Stimulated activated CD4-positive, alpha-beta T cell treated with anti-CD3 and anti-CD28 coated beads, Interleukin-2, amount 100 ng/mL, for 48 hours (primary cell): ENCODE results near the gene ABCF3.

ENCODE experiments used
- DNase-seq, 2 donors: peaks; one replicate each; pipeline ENCODE4 v3.0.0-alpha.2; 2020

The ABCF3 gene

DNA sequence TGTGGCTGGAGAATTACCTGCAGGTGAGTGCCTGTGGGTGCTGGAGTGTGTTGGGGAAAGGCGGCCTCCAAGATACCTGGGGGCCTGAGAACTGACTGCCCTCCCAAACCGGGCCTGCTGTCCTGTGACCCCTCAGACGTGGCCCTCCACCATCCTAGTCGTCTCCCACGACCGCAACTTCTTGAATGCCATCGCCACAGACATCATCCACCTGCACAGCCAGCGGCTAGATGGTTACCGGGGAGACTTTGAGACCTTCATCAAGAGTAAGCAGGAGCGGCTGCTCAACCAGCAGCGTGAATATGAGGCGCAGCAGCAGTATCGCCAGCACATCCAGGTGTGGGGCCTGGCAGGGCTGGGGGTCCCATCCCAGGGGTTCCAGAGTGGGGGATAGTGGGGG, 3.4 kb downstream of the ABCF3 start:
- no peak for DNase-seq

GRCh38 chr3:184192889-184193288, 6.9 kb downstream of the ABCF3 start:
- no peak for DNase-seq

GRCh38 chr3:184193991-184194539, 8.1 kb downstream of the ABCF3 start:
- DNase-seq, result no peak

- DNase-seq, result no peak
Observed at GRCh38 chr3:184196536-184196935, 10.5 kb downstream of the ABCF3 start.

- no peak for DNase-seq
Observed at GRCh38 chr3:184198509-184198908, 12.5 kb downstream of the ABCF3 start.

- DNase-seq, result no peak
Observed at GRCh38 chr3:184200825-184201224, 14.8 kb downstream of the ABCF3 start.

DNA sequence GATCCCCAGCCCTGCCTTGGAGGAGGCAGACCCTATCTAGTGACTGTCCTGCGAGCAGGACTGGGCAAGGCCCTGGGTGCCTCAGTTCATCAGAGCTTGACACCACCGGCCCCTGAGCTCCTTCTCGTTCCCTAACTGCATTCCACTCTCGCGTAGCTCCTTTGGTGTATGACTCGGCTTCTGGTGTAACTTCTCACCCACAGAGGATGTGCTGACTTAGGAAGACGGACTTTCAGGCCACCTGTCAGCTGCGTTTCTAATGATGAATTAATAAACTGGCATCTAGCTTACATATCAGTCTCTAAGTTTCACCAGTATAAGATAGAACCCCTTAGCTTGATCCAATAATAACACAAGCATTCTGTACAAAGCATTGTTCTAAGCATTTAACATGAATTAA, 17.5 kb downstream of the ABCF3 start:
- no peak for DNase-seq

- no peak for DNase-seq
Observed at GRCh38 chr3:184209146-184209923, 23.3 kb downstream of the ABCF3 start.

- DNase-seq, result no peak
Observed at GRCh38 chr3:184211297-184211696, 25.3 kb downstream of the ABCF3 start.

DNA sequence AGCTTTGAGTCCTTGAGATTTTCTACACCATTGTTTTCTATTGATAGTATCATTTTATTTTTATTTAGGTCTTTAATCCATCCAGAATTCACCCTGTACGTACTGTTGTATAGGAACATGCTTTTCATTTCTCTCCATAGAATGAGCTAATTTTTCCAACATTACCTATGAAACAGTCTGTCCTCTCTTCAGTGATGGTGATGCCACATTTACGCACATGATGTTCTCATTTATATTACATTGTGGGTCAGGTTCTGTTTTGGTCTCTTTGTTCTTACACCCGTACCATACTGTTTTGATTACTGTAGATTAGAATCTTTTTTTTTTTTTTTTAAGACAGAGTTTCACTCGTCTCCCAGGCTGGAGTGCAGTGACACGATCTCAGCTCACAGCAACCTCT, 25.7 kb downstream of the ABCF3 start:
- DNase-seq, result no peak

DNA sequence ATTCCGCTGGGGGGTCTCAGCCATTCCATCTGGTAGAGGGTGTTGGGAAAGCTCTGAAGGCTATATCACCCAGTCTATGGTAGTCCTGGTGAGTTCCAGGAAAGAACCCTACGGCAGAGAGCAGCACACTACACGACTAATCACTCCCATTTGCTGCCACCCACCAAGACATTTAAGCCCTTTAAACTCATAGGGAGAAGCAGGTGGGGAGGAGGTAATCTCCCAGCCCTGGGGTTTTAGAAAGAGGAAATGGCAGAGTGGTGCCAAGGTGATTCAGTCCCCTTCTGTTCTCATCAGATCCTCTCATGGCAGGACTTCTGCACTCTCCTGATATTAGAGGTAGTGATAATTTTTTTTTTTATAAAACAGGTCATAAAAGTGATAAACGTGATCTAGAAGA, 32.8 kb downstream of the ABCF3 start:
- DNase-seq, result no peak

DNA sequence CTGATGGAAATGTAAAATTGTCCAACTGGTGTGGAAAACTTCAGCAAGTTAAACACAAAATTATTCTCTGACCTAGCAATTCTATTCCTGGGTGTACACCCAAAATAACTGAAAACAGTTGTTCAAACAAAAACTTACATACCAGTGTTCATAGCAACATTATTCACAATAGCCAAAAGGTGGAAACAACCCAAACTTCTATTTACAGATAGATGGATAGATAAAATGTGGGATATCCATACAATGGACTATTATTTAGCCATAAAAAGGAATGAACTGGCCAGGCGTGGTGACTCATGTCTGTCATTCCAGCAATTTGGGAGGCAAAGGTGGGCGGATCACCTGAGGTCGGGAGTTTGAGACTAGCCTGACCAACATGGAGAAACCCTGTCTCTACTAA, 36.5 kb downstream of the ABCF3 start:
- DNase-seq, result no peak

GRCh38 chr3:184223946-184224345, 37.9 kb downstream of the ABCF3 start:
- no peak for DNase-seq

GRCh38 chr3:184227481-184227935, 41.5 kb downstream of the ABCF3 start:
- peak; percentile 40 to 49 for DNase-seq

DNA sequence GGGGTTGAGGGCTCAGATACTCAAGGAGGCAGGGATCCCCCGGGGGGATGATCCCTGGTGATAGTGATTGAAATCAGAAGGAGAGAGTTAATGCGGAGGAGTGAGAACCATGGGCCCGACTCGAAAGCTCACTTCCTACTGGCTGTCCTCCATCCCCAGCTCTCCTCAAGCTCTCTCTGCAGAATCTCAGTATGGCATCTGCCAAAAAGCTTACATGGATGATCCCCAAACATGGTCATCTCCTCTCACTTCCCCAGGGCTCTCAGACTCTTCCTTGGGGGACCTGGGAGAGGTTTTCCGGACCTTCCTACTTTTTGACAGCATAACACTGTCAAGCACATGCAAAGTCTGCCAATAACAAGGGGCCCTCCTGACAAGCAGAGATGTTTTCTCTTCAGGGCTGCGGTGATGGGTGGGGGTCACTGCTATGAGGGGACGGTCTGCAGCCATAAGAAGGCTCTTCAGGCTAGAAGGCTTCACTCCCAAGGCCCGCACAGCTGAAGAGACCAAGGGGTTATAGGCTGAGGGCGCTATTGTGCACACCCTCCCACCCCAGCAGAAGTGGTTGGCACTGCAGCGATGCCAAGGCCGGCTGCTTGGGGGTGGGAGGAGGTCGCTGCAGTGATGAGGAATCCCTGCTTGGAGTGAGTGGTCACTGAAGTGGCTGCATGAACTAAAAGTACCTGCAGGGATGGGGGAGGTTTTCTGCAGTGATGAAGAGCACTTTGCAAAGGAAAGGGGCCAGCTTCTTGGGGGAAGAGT, 42.6 kb downstream of the ABCF3 start:
- DNase-seq, result no peak

- peak; percentile 45 to 60 for DNase-seq
Observed at GRCh38 chr3:184229394-184230080, 43.5 kb downstream of the ABCF3 start, which contains the start of gene VWA5B2. TSS of gene VWA5B2 (plus strand) at chr3:184229585. CDS start at chr3:184230529, 944 bp downstream.

DNA sequence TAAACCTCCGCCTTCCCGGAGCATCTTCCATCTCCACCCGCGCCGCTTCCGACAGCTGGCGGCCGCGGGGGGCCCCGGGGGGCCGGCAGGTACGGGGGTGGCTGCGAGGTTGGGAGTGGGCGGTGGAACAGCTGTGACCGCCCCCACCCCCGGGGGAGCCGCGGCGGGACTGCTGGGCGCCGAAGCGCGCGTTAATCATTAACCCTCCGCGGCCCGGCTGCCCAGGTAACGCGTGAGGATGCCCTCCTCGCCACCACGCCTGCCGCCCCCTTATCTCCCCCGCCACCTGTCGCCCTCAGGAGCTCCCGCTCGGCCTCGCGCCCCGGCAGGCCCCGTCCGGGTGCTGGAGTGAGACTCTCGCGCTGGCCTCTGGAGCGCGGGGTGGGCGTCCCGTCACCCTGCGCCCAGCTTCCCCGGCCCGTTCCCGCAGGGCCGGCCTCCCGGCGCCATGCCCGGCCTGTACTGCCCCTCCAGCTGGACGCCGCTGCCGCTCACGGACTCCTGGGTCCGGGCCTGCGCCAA, 44.1 kb downstream of the ABCF3 start:
- DNase-seq, result no peak

DNA sequence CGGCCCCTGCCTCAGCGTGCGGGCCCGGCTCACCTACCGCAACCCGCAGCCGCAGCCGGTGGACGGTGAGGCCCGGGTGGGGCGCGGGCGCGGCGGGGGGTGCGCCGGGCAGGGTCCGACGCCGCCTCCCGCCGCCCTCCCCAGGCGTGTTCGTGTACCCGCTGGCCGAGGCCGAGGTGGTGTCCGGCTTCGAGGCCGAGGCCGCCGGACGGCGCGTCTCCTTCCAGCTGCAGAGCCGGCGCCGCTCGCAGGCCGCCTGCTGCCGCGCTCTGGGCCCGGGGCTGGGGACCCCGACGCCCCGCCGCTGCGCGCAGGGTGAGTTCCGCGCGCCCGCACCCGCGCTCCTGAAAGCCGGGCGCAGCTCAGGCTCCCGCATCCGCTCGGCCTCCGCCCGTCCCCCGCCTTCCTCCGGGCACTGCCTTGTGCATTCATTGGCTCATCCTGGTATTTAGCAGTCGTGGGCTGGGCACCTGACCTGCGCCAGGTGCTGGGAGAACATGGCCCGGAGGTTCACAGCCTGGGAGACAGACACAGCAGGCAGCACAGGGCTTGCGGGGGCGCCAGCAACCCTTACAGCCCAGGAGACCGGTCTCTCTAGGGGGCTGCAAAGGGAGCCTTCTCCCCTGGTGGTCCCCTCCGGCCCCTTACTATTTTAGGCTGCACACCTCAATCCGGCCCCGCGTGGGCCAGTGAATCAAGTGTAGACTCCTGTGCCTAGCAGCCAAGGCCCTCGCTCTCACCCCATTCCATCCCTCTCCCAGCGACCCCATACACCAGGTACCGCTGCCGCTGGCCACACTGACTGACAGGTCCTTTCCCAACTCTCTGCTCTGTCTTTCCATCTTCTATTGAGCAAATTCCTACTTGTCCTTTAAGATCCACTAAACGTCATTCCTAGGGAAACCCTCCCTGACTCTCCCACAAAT, 44.9 kb downstream of the ABCF3 start:
- DNase-seq, result no peak

DNA sequence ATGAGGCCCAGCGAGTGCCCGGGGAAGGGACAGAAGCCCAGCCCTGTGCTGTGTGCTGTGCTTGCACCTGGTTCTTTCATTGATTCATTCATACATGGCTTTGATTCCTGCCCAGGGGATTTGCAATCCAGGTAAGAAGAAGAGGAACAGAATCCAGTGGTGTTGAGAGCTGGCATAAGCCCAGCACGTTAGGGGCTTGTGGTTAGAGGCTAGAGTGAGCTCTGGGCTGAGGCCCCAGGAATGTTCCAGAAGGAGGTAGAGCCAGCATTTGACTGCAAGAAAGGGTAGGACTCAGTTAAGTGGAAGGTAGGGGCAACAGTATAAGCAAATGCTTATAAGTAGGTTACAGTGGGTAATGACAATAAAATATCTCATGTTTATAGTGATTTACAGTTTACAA, 45.7 kb downstream of the ABCF3 start:
- DNase-seq, result no peak

DNA sequence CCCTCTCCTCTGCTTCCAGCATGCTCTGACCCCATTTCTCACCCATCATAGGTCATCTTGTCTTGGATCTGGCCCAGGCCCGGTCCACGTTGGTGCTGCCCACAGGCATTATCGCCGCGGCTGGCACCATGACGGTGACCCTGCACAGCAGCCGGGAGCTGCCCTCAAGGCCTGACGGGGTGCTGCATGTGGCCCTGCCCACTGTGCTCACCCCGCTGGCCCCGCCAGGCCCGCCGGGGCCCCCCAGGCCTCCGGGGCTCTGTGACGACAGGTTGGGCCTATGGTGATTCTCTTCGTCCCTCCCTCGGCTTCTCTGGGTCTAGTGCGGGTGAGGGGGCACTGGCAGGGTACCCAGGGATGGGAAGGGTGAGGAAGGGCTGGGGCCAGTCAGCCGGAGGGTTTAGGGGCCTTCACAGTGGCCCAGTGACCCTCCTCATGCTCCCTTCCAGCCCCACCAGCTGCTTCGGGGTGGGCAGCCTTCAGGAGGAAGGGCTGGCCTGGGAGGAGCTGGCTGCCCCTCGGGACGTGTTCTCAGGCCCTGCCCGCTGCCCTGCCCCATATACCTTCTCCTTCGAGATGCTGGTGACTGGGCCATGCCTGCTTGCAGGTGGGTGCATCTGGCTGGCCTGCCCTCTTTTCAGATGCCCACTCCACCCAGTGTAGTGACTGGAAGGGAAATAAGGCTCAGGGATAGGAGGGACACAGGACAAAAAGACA, 47.3 kb downstream of the ABCF3 start:
- no peak for DNase-seq

GRCh38 chr3:184234224-184234623, 48.2 kb downstream of the ABCF3 start:
- no peak for DNase-seq
